SHP77 treated with DMSO at 0.1 percent for 48 hours (cell line): ENCODE data around the gene FAM3A.
A peak's percentile ranks its signal among the peaks of the same experiment; 100 is the strongest.

ENCODE experiments used
- DNase-seq: peaks from one replicate; lab custom pipeline; 2025; lab: John Stamatoyannopoulos, UW

The FAM3A gene

DNA sequence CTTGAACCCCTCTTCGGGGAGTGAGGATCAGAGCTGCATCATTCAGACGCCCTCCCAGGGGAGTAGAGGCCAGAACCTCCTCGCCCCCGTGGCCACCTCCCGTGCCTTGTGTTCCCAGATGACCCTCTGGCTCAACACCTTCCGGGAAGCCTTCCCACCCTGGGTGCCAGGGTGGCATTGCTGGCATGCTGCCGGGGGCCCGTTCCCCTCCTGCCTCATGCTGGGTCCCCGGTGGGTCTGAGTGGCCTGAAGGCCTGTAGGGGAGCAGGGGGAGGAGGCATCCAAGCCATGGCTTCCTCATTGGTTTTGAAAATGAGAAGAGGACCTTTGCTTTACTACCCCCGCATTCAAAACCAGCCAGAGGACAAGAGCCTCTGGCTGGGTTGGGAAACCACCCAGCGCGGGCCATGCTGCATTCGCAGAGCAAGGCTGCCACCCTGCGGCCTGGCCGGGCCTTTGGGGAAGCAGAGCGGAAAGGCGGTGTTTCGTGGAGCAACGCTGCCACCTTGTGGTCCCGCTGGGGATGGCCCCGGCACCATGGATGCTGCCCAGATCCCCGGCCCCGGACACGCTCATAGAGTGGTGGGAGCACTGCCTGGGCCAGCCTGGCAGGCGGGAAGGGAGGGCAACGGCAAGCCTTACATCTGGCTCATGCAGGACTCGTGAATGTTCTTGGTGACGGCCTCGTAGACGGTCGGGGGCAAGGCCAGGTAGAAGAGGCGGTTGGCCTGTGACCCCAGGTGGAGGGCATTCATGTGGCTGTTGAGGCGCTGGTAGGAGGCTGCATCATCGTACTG, 18.7 kb upstream of the FAM3A start:
- peak; percentile 4 for DNase-seq

GRCh38 chrX:154532690-154533089, 16.7 kb upstream of the FAM3A start:
- no peak for DNase-seq

DNA sequence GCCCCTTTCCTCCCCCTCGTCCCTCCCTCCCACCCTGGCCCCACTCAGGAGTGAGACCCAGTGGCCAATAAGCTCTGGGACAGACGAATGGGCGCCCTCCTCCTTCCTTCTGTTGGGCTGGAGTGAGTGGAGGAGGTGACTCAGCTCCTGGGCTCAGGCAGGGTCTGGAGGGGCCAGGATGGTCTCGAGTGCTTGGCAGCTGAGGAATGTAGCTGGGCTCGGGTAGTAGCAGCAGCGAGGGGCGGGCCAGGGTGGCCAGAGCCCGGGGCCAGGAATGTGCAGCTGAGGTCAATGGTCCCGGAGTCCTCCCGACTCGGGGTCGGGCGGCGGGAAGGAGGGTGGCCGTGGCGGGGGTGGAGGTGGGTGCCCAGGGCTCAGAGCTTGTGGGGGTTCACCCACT, 15.6 kb upstream of the FAM3A start:
- no peak for DNase-seq

GRCh38 chrX:154530286-154530685, 14.3 kb upstream of the FAM3A start:
- no peak for DNase-seq

- no peak for DNase-seq
These were observed 13.2 kb upstream of the FAM3A start for GRCh38 chrX:154529206-154529612.

- DNase-seq: peak; percentile 22
These were observed 11.1 kb upstream of the FAM3A start for GRCh38 chrX:154526901-154527675.

- no peak for DNase-seq
These were observed 9.8 kb upstream of the FAM3A start for GRCh38 chrX:154525606-154526490.

- no peak for DNase-seq
These were observed 3.4 kb upstream of the FAM3A start for GRCh38 chrX:154519389-154519788.

DNA sequence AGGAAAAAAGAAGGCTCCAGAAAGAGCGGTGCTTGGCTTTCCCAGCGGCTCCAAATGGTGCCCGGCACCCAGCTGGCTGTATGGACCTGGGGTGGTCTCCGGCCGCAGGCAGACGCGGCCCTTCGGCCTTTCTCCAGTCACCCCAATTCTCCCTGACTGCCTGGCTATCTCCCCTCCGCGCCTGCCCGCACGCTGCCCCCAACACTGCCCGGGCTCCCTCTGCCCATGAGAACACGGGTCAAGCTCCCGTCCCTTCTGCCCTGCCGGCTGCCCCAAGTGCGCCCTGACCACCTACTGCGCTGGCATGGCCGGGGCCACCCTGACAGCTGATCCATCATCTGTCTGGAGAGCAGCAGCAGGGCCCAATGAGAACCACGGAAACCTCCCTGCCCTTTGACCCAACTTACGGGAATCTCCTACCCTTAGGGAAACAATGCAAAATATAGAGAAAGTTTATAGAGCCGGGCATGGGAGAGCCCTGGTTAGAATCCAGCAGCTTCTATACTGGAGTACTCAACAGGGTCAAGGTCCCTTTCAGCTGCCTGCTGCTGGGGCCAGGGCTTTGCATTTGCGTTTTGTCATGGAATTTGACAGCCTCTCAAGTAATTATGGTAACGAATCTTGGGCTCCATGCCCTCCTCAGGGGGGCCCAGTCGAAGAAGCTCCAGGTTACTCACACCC, 1.2 kb upstream of the FAM3A start:
- DNase-seq: no peak

- DNase-seq: no peak
These were observed 646 bp upstream of the FAM3A start for GRCh38 chrX:154516656-154517100.

DNA sequence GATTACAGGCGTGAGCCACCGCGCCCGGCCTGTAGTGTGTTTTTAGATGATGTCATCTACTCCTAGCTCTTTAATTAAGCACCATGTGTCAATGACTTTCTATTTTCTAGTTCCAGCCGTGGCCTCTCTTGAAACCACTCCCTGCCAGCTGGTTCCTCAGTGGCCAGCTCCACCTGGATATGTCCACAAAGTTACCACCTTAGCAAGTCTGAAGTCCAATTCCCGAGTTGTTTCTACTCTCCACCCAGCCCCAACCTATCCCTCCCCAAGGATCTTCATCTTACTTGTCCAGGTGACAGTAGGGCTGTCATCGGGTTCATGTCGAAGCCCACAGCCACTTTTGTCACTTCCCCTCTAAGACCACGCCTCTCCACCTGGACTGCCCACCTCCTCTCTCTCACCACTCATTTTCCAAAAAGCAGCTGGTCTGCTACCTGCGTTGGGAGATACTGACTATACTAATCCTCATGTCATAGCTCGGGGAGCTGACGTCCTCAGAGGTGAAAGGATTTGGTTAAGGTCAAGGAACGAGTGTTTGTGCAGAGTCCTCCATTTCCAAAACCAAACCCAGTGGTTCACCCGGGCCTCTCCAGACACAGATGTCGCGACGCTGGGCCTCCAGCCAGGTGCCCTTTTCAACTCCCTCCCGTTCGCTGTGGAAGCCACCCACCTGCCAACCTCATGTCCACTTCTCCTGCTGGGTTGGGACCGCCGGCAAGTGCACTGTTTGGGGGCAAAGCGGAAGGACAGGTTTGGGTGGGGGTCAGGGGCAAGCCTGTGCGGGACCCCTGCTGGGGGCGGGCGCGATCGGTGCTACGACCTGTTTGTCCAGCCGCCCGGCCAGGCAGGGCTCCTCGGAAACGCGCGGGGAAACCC, 704 bp downstream of the FAM3A start:
- peak; percentile 45 for DNase-seq

- DNase-seq: no peak
These were observed 2.3 kb downstream of the FAM3A start for GRCh38 chrX:154513716-154514115.

DNA sequence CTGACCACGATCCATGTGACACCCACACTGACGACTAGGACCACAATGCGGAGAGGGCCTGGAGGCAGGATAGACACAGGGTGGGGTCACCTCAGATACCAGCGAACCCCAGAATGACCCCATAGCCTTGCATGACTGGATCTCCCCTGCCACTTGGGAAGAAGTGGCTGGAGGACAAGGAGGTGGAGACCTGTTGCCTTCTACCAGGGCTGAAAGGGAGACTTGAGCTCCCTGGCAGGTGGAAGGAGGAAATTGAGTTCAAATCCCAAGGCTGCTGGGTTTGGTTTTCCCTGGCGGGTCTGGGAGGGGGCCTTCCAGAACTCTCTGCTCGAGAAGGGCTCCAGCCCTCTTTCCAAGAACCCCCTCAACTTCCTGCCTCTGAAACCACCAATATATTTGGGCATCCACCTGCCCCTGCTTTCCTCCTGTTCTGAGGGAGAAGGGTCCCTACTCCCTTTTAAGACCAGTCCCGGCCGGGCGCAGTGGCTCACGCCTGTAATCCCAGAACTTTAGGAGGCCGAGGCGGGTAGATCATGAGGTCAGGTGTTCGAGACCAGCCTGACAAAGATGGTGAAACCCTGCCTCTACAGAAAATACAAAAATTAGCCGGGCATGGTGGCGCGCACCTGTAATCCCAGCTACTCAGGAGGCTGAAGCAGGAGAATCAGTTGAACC, 3.0 kb downstream of the FAM3A start:
- no peak for DNase-seq

- DNase-seq: no peak
These were observed 4.3 kb downstream of the FAM3A start for GRCh38 chrX:154511761-154512160.

- no peak for DNase-seq
These were observed 6.6 kb downstream of the FAM3A start for GRCh38 chrX:154509455-154509854.

DNA sequence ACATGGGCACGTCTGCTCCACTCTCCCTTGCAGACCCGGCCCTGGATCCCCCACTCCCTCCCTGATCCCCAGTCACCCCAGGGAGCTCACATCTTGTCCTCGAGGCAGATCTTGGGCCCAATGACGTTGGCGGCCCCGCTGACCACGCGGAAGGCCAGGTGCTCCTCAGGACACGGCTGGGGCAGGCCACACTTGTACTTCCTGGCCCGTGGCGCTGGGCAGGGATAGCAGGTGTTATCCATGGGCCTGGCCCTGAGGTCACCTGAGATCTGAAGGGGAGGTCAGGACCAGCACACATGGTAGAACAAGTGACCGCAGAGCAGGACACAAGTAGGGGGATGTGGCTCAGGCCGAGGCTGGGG, 7.7 kb downstream of the FAM3A start:
- DNase-seq: no peak

DNA sequence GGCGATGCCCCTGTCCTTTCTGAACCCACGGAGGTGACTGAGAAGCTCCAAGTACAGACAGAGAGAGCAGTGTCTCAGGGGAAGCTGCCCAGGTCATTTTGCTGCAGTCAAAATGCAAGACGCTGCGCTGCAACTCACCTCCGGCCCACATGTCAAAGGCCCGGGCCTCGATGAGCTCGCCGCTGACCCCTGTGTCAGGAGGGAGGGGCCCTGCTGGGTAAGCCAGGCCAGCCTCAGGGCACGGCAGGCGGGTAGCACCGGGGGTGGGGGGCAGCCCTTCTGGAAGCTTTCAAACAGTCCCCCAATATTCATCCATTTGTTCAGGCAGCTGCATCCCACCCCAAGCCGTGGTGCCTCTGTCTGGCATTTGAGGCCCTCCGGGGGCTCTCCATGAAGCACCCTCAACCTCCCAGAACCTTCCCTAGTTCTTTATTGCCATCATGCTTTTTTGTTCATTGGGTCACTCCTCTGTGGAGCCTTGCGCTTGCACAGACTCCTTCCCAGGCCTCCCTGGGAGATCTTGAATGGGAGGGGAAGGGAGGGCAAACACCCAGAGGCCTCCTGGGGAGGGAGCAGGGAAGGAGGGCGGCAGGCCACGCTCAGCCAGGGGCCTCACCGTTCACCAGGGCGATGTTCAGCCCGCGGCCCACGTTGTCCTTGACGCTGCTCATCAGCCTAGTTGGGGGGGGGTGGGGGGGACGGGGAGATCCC, 8.2 kb downstream of the FAM3A start:
- no peak for DNase-seq

GRCh38 chrX:154506483-154507332, 9.3 kb downstream of the FAM3A start:
- no peak for DNase-seq

GRCh38 chrX:154505734-154506133, 10.3 kb downstream of the FAM3A start:
- no peak for DNase-seq
